Measurements from ENCODE around the gene RTN4R.
"Not testable (repeated sequence)": the region's sequence is repeated elsewhere in the genome, so short reads cannot be mapped to it uniquely, and the experiment has no call there.

RTN4R gene

DNA sequence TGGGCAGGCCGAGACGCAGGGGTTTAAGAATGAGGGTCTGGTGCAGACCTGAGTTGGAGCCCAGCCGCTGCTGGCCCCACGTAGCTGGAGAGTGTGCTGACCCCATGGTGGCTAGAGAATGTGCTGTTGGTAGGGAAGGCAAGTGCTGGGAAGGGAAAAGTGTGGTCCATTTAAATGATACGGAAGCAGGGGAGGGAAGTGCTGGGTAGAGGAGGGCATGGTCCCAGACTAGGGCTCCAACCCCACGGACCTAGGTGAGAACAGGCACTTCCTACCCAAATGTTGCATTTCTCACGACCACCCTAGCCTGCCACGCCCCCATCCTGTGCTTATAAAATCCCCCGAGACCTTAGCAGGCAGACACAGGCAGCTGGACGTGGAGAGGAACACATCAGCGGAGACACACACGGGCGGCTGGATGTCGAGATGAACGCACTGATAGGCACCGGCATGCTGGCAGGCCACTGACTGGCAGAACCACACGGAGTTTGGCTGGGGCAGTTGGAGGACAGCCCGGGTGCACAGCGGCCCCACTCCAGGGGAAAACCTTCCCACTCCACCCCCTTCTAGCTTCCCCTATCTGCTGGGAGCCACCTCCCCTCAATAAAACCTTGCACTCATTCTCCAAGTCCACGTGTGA, 18.8 kb upstream of the RTN4R start:
- DNase-seq: not testable (repeated sequence)

DNA sequence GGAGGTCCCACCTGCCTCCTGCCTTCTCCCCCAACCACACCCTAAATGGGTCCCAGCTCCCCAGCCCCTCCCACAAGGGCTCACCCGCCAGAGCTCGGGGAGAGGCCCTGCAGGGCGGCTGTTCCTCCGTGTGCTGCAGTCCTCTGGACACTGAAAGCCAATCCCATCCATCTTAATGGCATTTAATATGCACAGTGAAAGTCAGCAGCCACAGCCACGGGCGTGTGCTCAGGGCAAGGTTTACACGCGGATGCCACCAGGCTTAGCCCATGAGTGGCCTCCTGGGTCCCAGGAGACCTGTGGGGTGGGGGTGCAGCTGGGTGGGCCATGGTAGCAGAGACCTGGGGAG, 18.2 kb upstream of the RTN4R start:
- DNase-seq: not testable (repeated sequence)

DNA sequence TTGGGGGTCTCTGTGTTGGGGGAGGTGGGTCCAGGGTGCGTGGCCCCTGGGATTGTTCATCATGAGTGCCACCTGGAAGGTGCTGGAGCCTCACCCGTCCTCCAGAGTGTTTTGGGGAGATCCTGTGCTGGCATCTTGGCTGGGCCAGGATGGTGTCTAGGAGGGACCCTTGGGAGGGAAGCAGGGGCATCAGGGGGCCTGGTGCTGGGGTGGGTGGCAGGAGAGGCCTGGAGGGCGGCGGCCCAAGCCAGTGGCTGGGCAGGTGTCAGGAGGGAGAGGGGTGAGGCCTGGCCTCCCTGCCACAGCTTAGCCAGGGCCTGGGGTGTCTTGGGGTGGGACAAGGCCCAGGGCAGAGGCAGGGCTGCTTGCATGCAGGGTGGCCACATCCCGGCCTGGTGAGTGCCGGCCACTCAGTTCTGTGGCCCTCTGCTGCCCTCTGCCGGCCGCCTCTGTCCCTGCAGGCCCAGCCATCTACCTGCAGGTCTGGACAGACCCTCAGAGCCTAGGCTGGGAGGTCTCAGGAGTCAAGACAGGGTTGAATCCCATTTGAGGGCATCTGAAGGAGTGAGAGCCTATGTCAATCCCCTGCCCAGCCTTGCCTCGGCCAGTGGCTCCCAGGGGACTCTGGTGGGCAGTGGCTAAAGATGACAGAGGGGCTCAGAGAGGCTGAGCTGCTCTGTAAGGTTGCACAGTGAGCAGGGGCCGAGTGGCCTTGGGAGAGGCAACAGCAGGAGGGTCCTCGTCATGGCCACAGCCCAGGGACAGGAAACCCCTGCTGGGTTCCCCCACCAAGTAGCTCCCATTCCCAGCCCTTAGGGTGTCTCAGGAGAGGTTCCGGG, 17.6 kb upstream of the RTN4R start:
- DNase-seq: peak; percentile 60 to 65

DNA sequence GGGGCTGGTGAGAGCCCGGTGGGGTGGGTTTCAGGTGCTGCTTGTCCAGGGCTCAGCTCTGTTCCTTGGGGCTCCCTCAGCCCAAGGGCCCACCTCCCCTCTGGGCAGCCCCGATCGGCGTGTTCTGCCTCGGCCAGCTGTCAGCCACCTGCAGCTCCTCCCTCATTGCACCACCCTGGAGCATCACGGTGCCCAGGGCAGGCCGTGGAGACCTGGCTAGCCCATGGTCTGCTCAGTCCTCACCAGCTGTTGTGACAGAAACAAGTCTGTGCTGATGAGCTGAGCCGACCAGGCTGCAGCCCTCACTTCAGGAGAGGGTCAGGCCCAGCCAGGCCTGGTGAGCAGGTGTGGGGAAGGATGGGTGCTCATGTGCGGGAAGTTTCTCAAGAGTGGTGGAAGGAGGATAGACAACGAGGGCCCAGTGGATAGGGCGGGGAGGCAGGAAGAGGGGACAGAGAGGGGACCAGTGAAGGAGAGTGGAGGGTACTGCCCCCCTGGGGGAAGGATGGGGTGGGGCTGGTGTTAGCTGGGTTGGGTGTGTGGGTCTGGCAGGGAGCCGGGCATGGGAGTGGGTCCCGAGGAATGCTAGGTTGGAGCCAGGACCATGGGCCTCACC, 16.5 kb upstream of the RTN4R start:
- DNase-seq: no peak

DNA sequence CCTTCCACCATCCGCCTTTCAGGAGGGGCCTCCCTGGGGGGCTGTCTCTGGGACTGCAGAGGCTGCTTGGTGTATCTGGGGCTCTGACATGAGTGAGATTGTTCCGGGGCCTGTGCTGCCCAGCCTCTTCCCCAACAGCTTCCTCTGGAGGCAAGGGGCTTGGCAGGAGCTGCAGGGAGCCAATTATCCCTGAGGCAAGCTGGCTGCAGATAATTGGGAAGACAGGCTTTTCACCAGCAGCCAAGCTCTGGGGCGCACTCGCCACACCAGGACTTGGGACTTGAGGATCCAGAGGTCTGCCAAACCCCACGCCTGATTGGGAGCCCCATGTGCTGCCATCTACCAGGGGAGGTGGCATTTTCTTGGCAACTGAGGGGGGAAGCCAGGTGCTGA, 15.6 kb upstream of the RTN4R start:
- DNase-seq: no peak

DNA sequence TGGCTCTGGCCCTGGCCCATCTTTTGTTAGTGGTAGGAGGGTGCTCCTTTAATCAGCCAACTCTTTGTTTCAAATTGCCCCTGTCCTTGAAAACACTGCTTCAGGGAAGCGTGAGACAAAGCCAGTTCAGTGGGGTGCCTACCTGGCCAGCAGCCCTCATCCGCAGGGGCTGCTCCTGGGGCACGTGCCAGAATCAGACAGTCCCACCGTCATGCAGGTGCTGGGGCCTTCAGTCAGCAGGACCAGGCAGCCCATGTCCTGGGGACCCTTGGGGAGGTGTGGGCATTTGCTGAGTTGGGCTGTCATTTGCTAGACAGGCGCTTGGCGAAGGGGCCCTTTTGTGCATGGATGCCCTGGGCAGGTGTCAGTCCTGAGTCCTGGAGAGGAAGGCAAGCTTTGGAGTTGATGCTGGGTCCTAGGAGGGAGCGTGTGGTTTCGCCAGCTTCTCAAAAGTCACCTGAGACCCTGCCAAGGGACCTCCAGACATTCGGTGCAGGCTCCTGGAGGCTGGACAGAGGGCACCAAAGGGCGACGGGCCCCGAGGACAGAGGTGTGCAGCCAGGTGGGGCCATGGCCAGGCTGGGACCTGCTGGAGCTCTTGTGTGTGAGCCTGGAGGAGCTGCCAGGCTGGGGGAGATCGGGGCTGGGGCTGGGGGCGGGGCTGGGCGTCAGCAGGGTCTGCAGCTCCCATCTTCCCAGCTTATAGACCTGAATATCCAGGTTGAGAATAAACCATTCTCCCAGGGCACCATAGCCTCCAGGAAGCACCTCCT, 15.0 kb upstream of the RTN4R start:
- no peak for DNase-seq

DNA sequence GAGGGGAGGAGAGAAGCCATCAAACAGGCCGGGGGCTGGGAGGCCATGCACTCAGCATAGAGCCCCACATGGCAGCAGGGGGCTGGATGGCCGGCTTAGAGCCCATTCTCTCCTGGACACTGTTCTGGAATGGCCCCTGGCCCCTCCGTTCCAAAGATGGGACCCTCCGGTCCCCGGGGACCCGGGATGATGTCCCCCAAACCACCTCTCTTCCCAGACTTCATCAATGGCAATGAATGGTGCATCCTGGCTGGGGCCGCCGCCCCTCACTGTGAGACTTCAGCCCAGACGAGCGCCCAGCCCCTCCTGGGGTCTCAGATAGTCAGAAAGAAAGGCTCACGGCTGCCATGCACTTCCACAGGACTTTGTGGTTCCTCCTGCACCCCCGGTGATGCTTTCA, 13.8 kb upstream of the RTN4R start:
- DNase-seq: no peak

DNA sequence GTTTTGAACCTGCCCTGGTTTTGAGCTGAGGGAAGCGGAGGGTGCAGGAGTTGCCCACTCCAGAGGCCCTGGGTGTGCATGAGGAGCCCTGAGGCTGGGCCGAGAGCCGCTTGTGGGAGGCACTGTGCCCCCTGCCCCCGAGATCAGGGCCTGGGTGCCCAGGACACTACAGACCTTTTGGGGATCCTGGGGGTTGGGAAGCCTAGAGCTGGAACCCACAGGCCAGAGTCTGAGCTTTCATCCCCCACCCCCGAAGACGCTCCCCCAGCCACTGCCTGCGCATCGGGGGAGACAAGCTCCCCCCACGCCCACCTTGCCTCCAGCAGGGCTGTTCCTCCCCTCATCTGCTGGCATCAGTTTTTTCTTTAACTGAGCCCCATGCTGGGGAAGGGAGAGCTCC, 13.4 kb upstream of the RTN4R start:
- DNase-seq: not testable (repeated sequence)

DNA sequence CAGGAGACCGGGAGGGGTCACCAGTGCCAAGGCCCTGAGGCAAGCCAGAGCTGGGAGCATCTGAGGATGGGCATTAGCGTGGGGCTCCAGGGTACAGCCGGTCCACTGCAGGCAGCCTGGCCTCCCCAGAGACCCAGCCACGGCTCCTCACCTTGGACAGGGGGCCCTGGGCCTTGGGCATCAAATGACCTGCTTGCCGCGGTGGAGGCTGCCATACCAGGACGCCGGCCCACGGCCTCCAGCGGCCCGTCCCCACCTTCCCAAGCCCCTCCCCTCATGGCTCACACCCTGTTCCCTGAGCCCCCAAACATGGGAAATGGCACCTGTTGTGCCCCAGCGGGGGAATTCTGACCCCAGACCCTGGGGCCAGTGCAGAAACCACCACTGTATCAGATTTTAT, 12.7 kb upstream of the RTN4R start:
- DNase-seq: no peak

DNA sequence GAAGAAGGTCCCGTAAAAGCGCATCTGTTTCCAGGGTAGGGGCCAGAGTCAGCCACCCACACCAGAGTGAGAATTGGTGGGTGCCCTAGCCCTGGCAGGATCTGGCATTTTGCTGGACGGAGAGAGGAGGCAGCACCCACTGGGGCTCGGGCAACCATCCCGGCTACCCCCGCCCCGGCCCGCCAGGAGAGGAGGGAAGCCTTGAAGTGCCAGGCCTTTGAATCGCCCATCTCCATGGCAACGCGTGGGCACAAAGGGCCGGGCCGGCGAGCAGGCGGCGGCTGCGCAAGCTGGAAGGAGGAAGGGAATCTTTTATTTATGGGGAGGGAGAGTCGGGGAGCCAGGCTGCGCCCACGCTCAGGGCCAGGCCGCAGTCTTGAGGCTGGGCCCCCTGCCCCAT, 12.0 kb upstream of the RTN4R start:
- DNase-seq: not testable (repeated sequence)

DNA sequence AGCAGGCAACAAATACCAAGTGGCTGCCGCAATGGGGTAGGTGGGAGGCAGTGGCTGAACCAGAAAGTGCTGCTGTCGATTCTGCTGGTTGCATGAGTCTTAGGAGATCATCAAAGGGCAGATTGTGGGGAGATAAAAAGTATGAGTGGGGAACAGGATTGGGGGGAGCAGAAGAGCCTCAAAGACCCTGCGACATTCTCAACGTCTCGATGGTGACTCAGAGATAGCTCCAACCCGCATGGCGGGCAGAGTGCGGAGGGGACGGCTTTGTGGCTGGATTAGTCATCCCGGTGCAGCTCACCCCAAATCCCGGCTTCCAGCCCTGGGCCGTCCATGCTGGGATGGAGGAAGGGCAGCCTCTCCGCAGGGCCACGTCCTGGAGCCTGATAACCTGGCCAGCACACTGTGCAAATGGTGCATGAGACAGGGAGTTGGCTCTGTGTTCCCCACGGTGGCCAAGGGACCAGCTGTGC, 11.6 kb upstream of the RTN4R start:
- no peak for DNase-seq

DNA sequence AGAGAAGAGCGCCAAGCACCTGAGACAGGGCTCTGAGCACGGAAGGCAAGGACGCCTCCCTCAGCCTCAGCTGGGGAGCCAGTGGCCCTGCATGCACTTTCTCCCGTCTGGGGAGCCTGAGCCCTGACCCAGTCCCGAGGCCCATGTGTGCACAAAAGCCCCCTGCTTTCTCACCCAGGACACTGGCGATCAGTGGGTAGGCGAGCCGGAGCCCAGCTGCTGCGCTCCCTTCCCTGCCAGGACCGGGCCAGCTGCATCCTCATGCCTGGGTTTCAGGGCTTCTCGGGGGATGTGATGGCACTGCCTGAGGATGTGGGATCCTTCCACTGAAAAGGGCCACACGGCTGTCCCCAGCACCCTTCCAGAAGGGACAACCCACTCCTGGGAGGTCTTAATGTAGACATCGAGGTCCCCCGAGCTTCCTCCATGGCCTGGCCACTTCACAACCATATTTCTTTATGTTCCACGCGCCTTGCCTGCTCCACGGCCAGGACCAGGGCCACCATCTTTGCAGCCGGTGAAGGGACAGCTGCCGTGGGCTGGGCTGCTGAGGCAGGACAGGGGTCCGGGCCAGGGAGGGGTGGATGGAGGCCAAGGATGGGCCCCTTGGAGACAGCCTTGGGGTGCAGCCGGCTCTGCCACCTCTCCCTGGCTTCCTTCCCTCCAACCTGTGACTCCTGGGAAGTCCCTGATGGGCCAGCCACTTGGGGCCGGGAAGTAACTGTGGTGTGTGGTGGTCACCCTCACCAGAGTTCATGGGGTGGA, 10.8 kb upstream of the RTN4R start:
- DNase-seq: not testable (repeated sequence)

DNA sequence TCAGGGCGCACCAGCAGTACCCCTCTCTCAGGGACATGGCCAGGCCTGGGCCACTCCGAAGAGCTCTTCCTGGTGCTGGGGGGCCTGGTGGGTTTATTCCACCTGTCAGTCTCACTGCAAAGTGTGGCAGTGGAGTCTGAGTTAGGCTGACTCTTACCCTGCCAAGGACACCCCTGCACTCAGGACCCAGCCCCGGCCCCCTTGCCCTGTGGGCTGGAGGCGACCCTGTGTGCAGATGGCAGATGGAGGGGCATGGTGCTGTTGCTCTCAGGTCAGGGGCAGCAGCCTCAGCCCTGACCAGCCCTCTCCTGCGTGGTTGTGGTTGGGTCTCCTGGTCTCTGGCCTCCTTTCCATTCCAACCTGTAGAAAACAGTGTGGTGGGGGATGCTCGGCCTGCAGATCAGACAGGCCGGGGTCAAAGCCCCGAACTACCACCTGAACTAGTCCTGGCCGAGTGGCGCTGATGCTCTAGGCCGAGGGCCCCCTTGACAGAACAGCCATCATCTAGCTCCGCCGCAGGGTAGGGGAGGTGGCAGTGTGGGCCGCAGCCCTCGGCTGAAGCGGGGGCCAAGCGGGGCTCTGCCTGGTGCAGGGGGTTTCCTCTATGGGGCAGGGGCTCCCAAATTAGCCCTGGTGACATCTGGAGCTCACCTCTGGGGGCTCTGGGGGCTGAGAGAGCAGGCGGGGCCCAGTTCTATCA, 10.0 kb upstream of the RTN4R start:
- not testable (repeated sequence) for DNase-seq

DNA sequence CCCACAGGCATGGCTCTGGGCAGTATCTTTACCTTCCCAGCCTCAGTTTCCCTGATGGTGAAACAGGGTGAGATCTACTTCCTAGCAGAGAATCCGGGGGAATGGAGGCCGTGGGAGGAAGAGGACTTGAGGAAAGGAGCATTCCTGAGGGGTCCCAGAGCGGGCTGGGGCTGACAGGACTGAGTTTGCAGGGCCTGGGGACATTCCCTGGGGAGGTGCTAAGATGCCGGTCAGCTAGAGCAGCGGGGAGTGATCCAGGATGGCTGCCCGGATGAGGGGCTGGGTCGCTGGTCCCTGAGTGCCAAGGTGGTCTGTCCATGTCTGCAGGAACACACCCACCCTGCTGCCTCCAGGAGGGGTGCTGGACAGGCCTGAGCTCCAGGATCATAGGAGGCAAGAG, 8.3 kb upstream of the RTN4R start:
- DNase-seq: no peak

DNA sequence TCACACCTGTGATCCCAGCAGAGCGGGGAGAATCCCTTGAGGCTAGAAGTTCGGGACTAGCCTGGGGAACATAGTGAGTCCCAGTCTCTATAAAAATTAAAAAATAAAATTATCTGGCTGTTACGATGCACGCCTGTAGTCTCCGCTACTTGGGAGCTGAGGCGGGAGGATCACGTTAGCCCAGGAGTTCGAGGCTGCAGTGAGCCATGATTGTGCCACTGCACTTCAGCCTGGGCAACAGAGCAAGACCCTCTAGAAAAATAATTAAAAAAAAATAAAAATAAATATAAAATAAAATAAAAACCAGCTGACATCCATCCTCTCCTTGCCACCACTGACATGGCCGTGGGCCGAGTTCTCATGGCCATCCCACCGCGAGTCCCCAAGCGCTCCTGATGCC, 7.7 kb upstream of the RTN4R start:
- DNase-seq: no peak

DNA sequence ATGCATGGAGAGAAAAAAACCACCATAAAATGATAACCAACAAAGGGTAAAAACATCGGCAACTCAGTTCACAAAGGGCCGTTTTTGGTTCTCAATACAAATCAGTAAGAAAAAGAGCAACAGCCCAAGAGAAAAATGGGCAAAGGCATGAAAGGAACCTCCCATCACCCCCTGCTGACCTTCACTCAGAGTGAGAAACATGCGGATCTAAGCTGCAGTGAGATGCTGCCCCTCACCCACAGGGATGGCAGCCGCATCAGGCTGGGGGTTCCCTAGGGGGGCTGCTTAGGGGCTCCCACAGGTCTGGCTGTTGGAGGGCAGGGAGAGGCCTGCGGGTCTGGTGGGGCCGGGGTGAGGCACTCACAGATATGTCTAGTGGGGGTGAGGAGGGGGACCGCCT, 7.2 kb upstream of the RTN4R start:
- not testable (repeated sequence) for DNase-seq

DNA sequence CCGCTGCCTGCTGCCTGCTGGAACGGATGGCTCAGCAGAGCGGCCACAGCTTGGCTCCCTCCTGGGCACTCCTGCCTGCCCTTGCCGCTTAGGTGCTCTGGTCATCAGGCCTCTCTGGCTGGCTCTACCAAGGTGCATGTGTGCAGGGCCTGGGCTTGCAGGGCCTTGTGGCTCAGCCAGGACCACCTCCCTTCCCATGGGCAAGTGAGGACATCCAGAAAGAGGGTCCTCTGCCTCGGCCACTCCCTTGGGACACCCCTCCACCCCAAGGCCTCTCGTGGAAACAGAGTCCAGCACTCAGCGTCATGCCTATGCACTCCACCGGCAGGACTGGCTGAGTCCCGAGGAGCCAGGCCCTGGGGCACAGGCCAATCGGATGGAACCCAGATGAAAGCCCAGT, 6.3 kb upstream of the RTN4R start:
- not testable (repeated sequence) for DNase-seq

DNA sequence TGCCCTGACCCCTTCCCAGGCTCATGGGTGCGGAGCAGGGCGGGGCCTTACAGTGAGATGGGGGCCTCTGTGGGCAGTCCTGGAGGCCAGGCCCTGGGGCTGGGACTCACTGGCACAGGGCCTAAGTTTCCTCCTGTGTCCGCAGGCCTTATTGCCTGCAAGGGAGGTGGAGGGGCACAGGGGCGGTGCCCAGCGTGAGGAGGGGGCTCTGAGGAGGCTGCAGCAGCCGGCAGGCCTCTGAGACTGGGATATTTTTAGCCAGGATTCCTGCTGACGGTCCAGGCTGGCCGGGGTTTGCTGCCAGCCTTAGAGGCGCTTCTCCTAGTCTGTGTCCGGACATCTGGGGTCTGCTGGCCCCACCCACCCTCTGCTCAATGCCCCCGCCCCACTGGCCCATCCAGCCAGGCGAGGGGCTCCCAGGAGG, 5.7 kb upstream of the RTN4R start:
- no peak for DNase-seq

DNA sequence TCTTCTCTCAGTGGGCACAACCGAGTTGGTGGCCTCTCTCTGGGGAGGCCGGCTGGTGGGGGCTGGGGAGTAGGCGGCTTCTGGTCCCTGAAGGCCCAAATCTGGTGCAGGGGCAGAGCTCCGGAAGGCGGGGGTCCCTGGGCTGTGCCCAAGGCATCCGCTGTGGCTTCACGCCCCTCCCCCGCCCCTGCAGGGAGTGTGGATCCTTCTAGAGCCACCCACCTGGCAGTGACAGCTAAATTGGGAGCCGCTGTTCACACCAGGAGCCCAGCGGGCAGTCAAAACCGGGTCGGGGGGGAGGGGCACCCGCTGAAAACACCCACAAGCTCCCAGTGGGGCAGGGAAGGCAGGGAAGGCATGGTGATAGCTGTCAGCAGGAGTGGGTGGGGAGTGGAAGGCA, 4.6 kb upstream of the RTN4R start:
- DNase-seq: no peak

DNA sequence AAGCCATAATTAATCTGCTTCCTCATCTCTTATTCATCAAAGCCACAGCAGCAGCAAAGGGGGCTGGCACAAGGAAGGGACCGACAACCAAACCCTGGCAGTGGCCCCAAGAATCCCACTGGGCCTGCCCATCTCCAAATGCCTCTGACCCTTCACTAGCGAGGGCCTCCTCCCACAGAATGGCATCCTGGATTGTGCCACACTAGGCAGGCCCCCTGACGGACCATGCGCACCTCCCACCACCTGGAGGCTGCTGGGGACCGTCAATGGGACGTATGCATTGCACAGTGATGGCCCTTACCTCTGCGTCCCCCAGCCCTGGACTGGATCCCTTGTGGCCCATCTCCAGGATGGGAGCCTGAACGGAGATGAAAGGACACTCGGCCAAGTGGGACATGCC, 4.1 kb upstream of the RTN4R start:
- DNase-seq: no peak

Measured in inflammatory macrophage (primary cell).